ENCODE results near the gene SRPK2.
A peak's percentile ranks its signal among the peaks of the same experiment; 100 is the strongest.

Gene SRPK2

DNA sequence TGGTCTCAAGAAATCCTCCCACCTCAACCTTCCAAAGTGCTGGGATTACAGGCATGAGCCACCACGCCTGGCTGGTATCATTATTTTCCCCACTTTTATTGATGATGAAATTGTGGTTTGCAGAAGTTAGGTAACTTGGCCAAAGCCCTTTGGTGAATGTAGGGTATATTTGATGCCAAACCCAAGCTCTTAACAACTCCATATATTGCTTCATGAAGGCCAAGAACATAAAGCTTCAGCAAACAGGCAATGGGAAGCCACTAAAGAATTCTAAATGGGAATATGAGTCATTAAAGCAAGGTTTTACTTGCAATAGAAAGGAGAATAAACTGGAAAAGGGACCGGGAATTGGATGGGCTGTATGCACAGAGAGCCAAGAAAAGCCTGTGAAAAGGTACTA lies 232.0 kb downstream of the SRPK2 start:
- no peaks in the 10 kb centered on the region for H3K9me3 Mint-ChIP-seq
- peaks cover 31% of the 10 kb centered on the region for H3K36me3 Mint-ChIP-seq (ENCODE audit: low read depth)
- H3K4me1 Mint-ChIP-seq: no peaks in the 10 kb centered on the region
- no peak overlapping the region for H3K27ac Mint-ChIP-seq
- H3K27me3 Mint-ChIP-seq (ENCODE audit: low read depth, poor library complexity): peaks cover 4% of the 10 kb centered on the region
- H3K4me3 Mint-ChIP-seq: no peak overlapping the region
- TF ChIP-seq, protein P1, sequence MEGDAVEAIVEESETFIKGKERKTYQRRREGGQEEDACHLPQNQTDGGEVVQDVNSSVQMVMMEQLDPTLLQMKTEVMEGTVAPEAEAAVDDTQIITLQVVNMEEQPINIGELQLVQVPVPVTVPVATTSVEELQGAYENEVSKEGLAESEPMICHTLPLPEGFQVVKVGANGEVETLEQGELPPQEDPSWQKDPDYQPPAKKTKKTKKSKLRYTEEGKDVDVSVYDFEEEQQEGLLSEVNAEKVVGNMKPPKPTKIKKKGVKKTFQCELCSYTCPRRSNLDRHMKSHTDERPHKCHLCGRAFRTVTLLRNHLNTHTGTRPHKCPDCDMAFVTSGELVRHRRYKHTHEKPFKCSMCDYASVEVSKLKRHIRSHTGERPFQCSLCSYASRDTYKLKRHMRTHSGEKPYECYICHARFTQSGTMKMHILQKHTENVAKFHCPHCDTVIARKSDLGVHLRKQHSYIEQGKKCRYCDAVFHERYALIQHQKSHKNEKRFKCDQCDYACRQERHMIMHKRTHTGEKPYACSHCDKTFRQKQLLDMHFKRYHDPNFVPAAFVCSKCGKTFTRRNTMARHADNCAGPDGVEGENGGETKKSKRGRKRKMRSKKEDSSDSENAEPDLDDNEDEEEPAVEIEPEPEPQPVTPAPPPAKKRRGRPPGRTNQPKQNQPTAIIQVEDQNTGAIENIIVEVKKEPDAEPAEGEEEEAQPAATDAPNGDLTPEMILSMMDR (IDR thresholded peaks at IDR 0.05): no peak
- DNase-seq: no peak

DNA sequence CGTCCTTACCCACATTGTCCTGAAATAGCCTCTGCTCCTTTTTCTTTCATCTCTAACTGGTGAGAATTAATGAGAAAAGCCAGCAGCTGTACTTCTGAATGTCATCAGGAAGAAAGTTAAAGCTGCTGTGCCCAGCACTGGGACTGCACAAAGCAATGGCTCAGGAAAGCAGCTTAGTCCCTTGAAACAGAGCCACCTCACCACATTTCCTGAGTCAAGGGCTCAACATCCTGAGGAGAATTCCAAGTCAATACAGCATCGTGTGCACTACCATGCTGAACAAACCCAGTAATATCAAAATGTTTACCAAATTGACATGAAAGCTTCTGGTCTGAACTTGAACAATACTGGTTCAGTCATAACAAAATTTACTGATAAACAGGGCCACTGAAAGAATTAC lies 234.6 kb downstream of the SRPK2 start:
- Mint-ChIP-seq H3K4me1 (no peaks in the 10 kb centered on the region), H3K9me3 (no peaks in the 10 kb centered on the region), H3K36me3 (ENCODE audit: low read depth) (peaks cover 31% of the 10 kb centered on the region), H3K27me3 (ENCODE audit: low read depth, poor library complexity) (peaks cover 2% of the 10 kb centered on the region), H3K27ac (peak overlapping the region; percentile 59), H3K4me3 (no peak overlapping the region)
- TF ChIP-seq, protein P1 (IDR thresholded peaks at IDR 0.05): no peak
- DNase-seq: no peak

DNA sequence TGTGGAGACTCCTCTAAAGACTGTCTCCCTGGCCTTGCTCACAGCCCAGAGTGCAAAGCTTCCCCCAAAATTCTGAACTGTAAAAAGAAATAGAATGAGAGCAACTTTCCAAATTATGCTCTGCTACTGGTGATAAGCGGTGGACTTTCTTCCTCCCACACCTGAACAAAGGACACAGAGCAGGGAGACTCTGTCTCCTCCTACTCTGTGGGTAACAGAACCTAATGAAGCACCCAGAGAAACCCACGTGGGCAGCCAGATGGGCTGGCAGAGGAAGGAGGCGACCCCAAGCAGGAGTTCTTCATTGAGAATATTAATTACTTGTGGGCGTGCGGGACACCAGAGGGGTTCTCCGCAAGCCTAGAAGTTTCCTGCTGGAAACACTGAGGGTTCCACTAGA lies 235.2 kb downstream of the SRPK2 start:
- Mint-ChIP-seq H3K36me3 (ENCODE audit: low read depth) (peaks cover 31% of the 10 kb centered on the region), H3K4me3 (no peak overlapping the region), H3K9me3 (no peaks in the 10 kb centered on the region), H3K27ac (peak overlapping the region; percentile 83), H3K27me3 (ENCODE audit: low read depth, poor library complexity) (no peaks in the 10 kb centered on the region), H3K4me1 (no peaks in the 10 kb centered on the region)
- no peak for DNase-seq
- TF ChIP-seq, protein P1 (IDR thresholded peaks at IDR 0.05): no peak

DNA sequence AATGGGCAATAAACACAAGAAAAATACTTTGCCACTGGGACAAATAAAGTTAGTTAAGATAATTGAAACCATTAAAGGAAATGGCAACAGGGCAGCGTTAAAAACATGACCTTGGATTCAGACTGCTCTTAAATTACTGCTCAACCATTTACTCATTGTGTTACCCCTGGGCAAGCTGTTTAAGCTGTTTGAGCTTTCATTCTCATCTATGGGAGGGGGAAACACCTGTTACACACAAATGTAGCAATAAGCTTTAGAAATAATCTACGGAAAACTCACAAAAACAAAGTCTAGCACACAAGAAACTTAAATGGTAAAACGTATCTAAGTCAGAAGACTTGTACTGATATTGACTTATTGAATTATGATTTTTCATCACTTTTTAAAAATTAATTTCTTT lies 237.6 kb downstream of the SRPK2 start:
- H3K9me3 Mint-ChIP-seq: no peaks in the 10 kb centered on the region
- H3K27me3 Mint-ChIP-seq (ENCODE audit: low read depth, poor library complexity): no peaks in the 10 kb centered on the region
- TF ChIP-seq, protein P1 (IDR thresholded peaks at IDR 0.05): no peak
- no peak for DNase-seq
- H3K4me3 Mint-ChIP-seq: no peak overlapping the region
- peaks cover 31% of the 10 kb centered on the region for H3K36me3 Mint-ChIP-seq (ENCODE audit: low read depth)
- peaks cover 3% of the 10 kb centered on the region for H3K4me1 Mint-ChIP-seq
- no peak overlapping the region for H3K27ac Mint-ChIP-seq

DNA sequence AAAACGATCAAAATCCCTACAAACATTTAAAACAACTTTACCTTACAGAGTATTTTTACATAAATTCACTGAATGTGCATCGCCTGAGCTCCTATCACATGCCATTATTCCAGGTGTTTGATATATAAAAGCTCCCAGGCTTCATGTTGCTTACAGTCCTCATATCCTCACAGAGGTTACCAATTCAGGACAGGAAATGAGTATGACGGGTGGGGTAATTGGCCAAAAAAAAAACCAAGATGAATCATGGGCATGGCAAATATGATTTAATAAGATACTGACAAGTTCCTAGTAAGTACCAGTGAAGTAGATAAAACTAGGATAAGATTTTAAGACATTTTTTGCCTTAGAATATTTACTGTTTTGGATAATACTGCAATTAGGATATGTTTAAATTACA lies 238.9 kb downstream of the SRPK2 start:
- H3K4me1 Mint-ChIP-seq: peaks cover 10% of the 10 kb centered on the region
- no peaks in the 10 kb centered on the region for H3K9me3 Mint-ChIP-seq
- peaks cover 25% of the 10 kb centered on the region for H3K36me3 Mint-ChIP-seq (ENCODE audit: low read depth)
- no peaks in the 10 kb centered on the region for H3K27me3 Mint-ChIP-seq (ENCODE audit: low read depth, poor library complexity)
- no peak overlapping the region for H3K4me3 Mint-ChIP-seq
- no peak for DNase-seq
- no peak overlapping the region for H3K27ac Mint-ChIP-seq
- TF ChIP-seq, protein P1 (IDR thresholded peaks at IDR 0.05): no peak

DNA sequence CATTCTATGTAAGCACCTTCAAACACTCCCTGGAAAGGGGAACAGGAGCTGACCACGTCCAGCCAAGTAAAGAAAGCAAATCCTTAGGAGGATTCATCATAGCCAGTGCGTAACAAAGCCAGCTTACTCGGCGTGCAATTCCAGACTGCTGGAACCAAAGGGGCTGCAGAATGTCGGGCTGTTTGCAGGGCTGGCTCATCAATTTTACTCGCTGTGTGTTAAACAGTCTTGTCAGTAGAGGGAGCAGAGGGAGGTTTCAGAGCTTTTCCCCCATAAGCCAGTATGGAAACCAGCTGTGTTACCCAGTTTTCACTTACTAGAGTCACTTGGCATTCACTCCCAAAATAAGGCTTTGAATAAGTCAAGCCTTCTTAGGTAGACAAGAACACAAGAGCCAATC lies 247.7 kb downstream of the SRPK2 start:
- Mint-ChIP-seq H3K9me3 (no peaks in the 10 kb centered on the region), H3K27me3 (ENCODE audit: low read depth, poor library complexity) (no peaks in the 10 kb centered on the region), H3K36me3 (ENCODE audit: low read depth) (peaks cover 46% of the 10 kb centered on the region), H3K4me1 (peaks cover 29% of the 10 kb centered on the region), H3K4me3 (no peak overlapping the region), H3K27ac (peak overlapping the region; percentile 84)
- peak; percentile 40 for DNase-seq
- TF ChIP-seq, protein P1 (IDR thresholded peaks at IDR 0.05): peak; percentile 41
